ENCODE measurements around the gene WNT4.
"Not testable (repeated sequence)": the region's sequence is repeated elsewhere in the genome, so short reads cannot be mapped to it uniquely, and the experiment has no call there.

The WNT4 gene

GRCh38 chr1:22107126-22107525 is 35.8 kb downstream of the WNT4 start:
- no peak for DNase-seq

- peak; percentile 76 for DNase-seq
Measured at GRCh38 chr1:22105611-22106207, 37.2 kb downstream of the WNT4 start.

DNA sequence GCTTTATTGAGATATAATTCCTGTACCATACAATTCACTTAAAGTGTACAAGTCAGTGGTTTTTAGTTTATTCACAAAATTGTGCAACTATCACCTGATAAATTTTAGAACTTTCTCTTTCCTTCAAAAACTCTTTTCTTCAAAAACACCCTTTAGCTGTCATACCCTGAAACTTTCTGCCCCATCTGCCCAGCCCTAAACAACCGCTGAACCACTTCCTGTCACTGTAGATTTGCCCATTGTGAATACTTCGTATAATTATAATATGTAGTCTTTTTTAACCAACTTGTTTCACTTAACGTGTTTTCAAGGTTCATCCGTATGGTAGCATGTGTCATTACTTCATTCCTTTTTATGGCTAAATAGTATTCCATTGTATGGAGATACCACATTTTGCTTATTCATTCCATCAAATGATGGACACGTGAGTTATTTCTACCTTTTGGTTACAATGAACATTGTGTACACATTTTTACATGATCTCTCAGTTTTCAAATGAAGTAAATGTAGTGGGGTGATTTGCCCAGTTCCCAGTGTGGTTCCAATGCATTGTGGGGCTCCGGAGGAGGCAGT is 37.9 kb downstream of the WNT4 start:
- DNase-seq, result no peak

DNA sequence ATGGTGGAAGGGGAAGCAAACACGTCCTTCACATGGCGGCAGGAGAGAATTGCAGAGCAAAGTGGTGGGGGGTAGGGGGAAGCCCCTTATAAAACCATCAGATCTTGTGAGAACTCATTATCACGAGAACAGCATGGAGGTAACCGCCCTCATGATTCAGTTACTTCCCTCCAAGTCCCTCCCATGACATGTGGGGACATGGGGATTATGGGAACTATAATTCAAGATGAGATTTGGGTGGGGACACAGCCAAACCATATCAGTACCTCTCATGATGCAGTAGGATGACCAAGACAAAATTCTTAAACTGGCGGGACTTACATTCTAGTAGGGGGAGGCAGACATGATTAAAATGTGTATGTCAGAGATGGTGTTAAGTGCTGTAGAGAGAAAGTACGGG is 38.8 kb downstream of the WNT4 start:
- no peak for DNase-seq

DNA sequence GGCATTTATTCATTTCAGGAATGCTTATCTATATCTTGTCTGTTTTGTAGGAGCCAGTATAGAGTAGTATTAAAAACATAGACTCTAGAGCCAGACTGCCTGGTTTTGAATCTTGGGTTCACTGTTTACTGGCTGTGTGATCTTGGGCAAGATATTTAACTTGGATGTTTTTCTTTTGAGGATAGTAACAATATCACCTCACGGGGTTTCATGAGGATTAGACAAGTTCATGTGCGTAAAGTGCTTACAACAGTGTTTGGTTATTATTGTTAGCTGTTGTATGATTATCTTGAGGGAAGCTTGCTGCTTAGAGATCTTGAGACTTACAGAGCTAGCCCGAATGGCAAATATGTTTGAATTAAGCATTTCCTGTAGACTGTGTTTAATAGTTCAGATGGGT is 40.2 kb downstream of the WNT4 start:
- no peak for DNase-seq

DNA sequence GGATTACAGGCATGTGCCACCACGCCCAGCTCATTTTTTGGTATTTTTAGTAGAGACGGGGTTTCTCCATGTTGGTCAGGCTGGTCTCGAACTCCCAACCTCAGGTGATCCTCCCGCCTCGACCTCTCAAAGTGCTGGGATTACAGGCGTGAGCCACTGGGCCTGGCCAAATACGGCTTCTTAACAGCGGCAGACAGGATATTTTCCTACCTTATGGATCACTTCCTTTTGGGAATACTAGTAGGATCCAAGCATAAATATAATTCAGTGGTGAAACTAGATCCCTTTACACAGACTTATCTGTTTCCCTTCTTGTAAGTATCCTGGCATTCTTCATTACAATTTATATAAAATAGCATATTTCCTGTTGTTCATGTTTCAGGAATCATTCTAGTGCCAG is 40.9 kb downstream of the WNT4 start:
- DNase-seq, result no peak

- DNase-seq, result no peak
Measured at GRCh38 chr1:22101199-22101598, 41.7 kb downstream of the WNT4 start.

GRCh38 chr1:22100168-22100567 is 42.7 kb downstream of the WNT4 start:
- no peak for DNase-seq

DNA sequence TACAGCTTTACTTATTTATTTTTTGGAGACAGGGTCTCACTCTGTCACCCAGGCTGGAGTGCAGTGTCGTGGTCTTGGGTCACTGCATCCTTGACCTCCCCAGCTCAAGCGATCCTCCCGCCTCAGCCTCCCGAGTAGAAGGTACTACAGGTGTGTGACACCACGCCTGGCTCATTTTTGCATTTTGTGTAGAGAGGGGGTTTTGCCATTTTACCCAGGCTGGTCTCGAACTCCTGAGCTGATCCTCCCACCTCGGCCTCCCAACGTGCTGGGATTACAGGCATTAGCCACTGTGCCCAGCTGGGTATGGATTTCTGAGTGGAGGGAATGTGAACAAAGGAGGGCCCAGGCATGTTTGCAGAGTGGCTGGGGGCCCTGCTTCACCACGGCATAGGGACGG is 44.1 kb downstream of the WNT4 start:
- DNase-seq, result no peak

DNA sequence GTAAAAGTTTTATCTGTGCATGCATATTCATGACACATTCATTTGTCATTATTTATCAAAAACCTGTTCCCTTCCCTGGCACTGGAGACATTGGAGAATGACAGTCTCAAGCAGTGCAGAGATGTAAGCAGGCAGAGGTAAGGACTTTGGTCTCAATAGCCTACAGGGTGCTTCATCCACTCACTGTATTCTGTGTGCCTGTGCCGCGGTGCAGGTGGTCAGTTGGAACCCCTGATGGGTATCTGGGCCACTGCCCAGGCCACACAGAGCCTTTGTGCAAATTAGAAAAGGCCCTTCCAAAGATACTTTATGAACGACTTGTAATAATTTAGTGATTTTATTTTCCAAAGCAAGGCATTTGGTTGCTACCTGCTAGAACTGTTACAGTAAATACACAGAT is 46.4 kb downstream of the WNT4 start:
- DNase-seq, result no peak

GRCh38 chr1:22096036-22096435 is 46.9 kb downstream of the WNT4 start:
- no peak for DNase-seq

GRCh38 chr1:22093513-22093912 is 49.4 kb downstream of the WNT4 start:
- DNase-seq, result no peak

DNA sequence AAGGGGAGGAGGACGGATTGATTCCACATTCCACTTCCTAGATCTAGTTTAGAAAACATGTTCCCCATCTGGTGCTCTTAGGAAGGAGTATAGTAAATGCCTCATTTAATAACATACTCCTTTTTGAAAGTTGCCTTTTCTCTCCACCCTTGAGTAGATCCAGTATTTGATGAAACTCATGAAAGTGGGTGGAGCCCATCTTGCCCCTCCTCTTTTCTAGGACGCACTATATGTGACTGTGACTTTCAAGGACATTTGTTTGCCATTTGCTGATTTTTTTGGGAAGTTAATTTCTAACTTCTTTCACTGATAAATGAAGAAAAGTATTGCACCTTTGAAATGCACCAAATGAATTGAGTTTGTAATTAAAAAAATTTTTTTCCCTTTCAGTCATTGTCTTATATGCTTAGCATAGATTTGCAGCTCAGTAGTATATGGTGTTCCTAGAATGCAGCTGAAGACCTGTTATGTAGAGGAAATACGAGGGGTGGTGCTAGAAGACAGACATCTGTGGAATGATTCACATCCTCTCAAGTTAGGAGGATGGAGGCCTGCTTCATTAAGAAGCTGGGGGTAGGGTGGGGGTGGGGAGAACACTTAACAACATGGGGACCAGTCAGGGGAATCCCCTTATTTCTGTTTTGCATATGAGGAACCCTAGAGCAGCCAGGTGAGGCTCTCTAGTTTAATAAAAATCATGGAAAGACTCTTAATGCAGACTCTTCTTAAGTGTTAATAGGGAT is 50.7 kb downstream of the WNT4 start:
- not testable (repeated sequence) for DNase-seq

GRCh38 chr1:22090867-22091266 is 52.0 kb downstream of the WNT4 start:
- no peak for DNase-seq

- DNase-seq, result no peak
Measured at GRCh38 chr1:22089787-22090186, 53.1 kb downstream of the WNT4 start.

DNA sequence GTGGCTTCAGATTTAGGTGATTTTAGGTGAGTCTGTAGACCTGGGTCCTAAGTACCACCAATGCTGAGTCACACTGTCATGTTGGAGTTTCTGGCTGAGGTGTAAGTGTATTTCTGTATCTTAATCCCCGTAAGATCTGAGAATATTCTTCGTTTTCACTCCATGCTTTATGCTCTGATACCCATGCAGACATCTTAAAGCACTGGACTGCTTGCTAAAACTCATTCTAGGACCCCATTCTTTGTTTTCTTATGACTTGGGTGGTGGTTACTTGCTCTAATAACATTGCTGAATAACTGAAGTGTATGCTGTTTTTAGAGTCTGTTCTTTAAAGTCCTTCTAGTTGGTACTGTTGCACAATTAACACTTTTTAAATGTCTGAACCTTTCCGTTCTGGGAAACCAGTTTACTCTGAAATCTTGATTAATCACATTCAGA is 53.7 kb downstream of the WNT4 start:
- no peak for DNase-seq

GRCh38 chr1:22088331-22088730 is 54.6 kb downstream of the WNT4 start:
- no peak for DNase-seq

DNA sequence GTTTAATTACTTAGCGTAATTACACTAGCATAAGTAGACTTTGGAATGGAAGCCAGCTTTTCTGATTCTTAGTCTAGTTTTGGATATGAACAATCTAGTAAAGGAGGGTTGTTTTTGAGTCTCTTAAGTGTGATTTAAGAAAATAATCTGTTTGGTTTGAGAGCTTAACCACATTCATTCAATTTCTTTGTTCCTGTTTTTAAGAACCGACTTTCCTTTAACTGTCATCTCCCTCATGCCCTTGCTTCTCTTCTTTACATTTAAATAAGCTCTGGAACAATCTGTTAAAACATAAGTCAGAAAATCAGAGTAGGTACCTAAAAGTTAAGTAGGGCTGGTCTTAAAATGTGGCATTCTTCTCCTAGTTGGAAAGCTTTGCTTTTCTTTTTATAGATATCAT is 62.7 kb downstream of the WNT4 start:
- no peak for DNase-seq

DNA sequence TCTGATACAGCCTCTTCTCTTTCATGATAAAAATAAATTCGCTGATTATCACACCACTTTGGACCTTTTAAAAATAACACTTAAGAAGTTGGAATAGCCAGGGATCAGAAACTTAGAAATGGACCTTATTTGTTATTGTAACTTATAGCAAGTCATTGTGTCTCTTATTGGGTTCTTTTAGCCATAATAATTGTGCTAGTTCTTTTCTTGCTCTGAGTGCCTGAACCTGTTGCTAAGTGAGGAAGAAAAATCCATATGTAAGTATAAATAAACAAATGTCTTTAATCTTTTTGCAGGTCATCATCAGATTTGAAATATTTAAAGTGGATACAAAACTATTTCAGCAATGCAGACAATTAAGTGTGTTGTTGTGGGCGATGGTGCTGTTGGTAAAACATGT is 64.8 kb downstream of the WNT4 start:
- no peak for DNase-seq

- no peak for DNase-seq
Measured at GRCh38 chr1:22077728-22078127, 65.2 kb downstream of the WNT4 start.

- DNase-seq, result no peak
Measured at GRCh38 chr1:22076346-22076745, 66.6 kb downstream of the WNT4 start.

- DNase-seq, result no peak
Measured at GRCh38 chr1:22075718-22076117, 67.2 kb downstream of the WNT4 start.

GRCh38 chr1:22074803-22075202 is 68.1 kb downstream of the WNT4 start:
- no peak for DNase-seq

DNA sequence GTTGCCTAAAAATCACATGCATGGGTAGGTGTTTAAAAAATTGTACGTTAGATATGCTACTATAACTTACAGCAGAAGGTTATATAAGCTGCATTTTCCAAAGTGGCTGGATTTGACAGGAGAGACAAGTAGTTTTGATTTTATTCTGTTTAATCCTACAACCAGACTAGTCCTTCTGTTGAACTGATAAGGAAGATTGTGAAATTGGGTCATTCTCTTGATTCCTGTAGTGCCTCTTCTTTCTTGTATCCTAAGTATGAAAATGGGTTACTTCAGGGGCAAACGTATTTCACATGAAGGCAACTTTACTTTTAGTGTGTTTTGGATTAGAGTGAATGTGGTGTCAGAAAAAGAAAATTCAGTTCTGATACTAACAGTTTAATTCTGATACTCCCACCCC is 71.4 kb downstream of the WNT4 start:
- DNase-seq, result no peak
